CD1c-positive myeloid dendritic cell (primary cell): Measurements from ENCODE around the gene DOCK10.

Experiments
- DNase-seq: peaks from one replicate; pipeline ENCODE4 v3.0.0-alpha.2; 2016; ENCODE audit errors: extremely low spot score

Gene DOCK10

DNA sequence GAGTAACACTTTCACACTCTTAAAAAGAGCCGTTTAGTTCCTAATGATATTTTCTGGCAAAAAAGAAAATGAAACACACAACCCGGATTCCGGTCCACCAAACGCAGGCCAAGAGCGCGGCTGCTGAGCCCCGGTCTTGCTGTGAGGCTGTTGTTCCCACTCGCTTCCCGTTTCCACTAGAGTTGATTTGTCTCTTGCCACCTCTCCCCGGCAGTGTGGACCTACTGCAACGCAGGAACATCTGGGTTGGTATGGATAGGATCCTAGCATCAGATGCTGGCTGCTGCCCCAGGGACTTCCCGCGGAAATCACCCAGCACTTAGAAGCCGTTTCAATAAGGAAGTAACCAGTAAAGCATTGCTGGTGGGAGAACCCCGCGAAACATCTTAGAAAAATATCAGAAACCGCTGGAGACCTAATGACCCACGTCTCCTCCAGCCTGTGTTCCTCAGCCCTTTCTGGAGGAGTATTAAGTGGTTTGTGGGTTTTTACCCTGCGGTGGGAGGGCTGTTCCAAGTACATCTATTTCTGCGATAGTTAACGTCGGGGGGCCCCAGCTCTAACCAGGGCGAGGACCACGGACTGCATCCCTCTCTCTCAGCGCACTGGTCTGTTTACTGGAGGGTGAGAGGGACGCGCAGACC is 939 bp downstream of the DOCK10 start:
- peak; percentile 83 for DNase-seq

DNA sequence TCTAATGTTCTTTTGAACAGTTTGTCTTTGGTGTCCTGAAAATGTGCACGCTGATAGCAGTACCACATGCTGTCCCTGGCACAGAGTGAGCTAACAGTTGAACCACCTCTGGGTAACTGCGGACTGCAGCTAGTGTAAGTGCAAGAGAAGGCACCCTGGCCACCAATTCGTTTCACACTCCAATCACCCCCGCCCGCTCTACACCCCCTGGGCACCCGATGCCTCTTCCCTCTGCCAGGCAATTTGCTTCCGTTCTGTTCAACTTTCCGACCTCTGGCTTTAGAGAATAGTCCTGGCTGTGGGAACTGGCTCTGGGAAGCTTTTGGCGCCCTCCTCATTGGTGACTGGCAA is 1.4 kb downstream of the DOCK10 start:
- peak; percentile 28 for DNase-seq

DNA sequence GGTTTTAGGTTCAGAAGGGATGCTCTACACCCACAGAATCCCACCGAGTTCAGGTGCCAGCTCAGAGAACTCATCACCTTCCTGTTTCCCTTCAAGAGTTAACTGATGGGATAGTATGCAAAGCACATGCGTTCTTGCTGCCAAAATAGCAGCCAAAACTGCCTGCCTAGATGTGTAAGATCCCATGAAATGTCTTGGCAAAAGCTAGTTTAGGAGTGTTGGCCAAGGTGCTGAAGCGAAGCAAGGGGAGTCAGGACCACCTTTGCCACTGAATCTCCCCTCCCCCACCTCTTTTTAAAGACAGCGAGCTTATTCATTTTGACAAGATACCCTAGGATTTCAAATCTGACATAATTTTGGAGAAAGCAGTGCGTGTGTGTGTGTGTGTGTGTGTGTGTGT is 2.1 kb downstream of the DOCK10 start:
- DNase-seq, result no peak

DNA sequence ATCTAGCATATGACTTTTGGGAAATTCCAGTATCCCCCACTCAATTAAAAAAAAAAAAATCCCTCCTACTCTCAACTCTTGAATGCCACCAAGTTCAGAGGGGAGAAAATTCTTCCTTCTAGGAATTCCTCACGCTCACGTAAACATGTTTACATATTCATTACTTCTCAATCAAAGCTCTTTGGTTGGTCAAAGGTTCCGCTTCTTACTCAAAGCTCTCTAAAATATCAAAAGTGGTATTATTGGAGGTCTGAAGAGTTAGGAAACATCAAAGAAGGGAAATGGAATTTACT is 4.1 kb downstream of the DOCK10 start:
- no peak for DNase-seq

DNA sequence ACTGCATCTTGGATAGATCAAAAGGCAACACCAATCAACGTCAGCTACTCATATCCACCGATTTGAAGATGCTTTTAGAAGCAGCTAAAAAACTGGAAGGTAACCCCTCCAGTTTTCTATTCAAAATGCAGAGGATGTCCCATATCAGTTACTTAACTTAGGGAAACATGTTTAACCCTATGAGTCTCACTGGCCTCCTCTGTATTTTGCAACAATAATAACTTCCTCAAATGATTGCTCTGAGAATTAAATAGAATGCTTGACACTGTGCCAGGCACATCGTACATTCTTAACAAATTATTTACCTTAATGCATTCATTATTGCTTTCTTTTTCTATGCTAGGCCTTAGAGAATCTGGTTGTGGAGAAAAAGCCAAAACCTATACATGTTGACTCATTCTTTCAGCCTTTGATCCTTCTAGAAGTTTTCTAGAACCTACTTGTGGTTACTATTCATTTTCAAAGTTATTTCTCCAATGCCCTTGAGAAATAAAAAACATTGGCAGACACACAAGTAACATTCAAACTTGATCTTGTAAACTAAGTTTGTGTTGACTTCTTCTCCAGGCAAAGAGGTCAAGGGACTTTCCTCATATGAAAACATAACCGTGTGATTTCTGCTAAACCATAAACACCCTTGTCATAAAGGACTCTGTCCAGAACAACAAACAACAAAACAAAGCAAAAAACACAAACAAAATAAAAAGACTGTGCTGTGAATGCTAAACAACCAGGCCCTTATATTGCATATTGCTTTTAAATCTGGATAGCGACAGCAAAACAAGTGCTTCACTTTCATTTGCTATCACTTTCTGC is 4.6 kb downstream of the DOCK10 start:
- DNase-seq, result peak; percentile 35

DNA sequence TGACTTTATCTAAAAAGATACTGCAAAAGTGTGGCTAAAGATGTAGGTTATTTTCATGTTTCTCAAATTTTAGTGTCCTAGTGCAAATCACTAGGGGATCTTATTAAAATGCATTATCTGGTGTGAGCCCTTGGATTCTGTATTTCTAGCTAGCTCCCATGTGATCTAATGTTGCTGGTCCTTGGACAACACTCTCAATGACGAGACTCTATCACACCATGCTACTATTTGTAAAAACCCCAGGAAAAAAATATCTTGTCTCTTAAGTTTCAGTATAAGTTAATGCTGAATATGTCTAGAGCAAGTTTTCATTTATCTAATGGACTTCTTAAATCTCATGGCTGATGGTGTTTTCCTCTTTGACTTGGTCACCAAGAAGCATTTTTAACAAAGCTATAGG is 5.8 kb downstream of the DOCK10 start:
- no peak for DNase-seq

DNA sequence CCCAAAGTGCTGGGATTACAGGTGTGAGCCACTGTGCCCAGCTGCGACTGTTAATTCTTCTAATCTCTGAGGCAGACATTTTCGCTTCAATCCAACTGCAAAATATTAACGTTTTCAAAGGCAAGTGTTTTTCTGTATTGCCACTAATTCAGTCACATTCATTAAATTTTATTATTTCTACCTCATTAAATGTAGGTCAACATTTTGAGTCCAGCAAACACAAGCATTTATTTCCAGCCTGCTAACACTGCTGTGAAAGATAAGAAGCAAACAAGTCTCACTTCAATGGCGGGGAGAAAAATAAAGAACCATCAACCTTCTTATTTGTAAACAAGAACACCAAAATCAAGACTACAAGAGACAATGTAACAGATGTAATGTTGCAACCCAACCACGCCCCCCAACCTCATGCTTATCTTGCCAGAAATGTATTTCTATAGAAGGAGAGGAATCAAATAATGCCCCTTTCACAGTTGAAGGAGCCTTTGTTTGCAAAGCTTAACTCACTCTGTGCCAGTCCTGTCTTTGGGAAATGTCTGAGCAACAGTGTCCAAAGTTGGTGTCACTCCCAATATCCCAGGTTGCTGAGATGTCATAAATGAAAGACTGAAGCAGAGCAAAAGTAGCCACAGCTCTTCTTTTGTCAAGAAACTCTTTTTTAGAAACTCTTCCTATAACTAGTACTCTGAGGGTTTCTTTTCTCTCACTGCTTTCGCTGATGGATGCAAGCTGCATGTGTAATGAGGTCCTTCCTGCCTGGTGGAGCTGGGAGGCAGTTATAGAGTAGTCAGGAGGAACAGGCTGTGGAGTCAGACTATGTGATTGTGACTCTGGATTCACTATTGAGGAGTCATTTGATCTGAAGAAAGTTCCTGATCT is 8.6 kb downstream of the DOCK10 start:
- DNase-seq, result no peak

DNA sequence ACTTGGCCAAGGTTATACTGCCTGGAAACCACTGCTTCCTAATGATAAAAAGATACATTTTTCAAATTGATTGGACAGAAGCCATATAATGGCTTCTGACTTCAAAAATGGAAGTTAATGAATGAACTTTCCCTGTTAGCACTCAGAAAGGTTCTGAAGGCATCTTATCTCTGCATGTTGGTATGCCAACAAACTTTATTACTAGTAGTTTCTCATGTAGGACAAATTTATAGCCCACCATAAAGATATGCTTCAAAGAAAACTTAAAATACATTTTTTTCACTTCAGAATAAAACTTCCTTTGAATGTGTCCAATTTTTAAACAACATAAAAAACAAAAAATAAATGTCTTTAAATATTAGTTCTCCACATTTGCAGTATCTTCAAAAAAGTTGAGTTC is 10.0 kb downstream of the DOCK10 start:
- no peak for DNase-seq

DNA sequence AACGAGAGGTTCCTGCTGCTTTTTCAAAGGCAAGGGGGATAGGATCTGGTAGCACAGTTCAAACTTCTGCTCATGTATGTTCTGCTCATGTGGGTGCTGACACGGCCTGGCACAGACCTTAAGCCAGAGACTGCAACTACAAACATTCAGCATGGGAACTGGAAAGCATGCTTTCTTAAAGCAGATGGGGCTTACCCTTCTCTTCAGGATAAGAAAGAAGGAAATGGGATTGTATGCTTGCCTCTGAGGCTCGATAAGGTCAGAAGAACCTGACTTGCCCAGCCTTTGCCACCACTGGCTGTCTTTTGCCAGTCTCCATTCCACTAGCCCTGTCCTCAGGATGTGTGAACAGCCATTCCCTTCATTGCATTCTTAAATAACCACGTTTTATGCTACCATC is 10.7 kb downstream of the DOCK10 start:
- DNase-seq, result no peak

DNA sequence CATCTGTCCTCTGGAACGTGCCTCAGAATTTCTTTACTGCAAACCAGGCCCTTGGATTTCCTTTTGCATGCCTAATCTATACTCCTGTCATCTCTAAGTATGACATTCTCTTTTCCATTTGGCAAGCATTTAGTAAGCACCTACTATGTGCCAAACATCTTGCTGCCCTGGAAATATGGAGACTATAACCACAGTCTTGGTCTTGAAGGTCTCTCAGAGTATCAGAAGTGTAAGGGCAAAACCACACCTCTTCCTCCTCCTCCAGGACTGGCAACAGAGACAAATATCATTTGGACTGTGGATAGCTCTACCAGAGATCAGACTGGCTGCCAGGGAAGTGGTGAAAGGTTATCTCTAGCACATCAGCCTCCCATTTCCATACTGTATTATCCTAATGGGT is 11.4 kb downstream of the DOCK10 start:
- no peak for DNase-seq

DNA sequence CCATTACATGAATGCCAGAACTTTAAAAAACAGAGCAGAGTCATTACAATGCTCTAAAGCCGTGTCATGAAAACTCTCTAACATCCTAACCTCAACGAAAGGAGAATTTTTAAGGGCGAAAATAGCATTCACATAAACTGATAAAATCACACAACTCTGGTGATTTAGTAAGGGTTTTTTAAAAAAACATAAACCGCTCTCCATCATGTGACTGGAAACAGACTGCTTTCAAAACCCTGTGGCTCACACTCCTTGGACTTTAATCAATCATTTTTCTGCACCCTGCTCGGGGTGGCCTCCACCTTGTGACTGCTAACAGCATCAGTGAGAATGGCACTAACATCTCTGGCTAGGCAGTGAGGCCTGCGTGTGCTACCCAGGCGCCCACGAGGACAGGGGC is 12.1 kb downstream of the DOCK10 start:
- no peak for DNase-seq

DNA sequence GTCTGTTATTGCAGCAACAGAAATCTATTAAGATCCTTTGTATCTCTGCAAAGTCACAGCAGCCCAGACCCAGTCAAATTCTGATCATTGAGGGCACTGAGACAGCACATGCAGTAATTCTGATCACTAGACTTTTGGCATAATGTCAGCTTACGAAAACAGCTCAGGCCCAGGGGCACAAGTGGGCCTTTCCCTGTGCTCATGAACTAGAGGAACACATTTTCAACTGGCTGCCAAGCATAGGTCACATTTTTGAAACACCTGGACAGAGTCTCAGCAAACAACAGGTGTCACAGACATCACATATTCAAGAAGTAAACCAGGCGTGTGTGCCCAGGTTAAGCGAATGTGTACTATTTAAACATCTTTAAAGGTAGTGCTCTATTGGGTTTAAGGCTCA is 13.7 kb downstream of the DOCK10 start:
- no peak for DNase-seq

DNA sequence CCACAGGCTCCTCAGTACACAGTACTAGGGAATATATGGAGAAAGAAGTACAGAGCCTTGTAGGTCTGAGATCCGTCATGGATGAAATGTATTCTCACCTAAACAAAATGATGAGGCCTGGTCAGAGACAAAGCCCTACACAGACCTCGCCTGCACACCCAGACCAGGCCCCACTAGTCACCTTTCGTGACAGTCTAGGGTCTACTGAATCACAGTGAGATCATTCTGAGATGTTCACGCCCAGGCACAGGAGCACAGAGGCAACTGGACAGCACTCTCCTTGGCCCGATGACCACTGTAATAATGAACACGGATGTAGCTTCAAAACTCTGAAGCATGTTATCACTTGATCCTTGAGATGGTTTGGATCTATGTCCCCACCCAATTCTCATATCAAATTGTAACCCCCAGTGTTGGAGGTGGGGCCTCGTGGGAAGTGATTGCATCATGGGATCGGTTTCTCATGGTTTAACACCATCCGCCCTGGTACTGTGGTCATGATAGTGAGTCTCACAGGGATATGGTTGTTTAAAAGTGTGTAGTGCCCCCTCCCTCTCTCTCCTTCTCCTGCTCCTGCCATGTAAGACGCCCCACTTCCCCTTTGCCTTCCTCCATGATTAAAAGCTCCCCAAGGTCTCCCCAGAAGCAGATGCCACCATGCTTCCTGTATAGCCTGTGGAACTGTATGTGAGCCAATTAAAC is 15.1 kb downstream of the DOCK10 start:
- DNase-seq, result no peak

DNA sequence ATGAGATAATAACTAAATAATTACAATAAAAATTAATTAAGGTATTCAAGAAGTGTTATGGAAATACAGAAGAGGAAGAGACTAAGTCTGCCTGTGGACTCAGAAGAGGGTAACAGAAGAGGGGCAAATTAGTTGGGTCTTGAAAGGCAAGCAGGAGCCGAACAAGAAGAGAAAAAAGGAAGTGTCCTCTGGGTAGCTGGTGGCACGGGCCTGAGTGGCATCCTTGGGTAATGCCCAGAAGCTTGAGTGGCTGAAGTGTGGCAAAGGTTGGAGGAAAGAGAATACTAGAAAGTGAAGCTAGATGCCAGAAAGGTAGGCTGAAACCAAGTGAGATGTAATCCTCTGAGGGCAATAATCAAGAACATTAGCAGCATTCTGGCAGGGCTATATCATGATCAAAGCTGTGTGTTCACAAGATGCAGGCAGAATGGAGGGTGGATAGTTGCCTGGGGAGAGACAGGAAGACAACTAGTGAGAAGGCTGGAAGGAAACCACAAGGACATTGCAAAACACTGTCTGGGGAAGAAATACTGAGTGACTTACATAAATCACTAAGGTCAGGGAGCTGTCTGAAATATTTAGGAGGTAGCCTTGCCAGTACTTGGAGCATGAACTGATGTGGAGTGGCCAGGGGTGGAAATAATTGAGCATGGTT is 16.2 kb downstream of the DOCK10 start:
- DNase-seq, result peak; percentile 49

DNA sequence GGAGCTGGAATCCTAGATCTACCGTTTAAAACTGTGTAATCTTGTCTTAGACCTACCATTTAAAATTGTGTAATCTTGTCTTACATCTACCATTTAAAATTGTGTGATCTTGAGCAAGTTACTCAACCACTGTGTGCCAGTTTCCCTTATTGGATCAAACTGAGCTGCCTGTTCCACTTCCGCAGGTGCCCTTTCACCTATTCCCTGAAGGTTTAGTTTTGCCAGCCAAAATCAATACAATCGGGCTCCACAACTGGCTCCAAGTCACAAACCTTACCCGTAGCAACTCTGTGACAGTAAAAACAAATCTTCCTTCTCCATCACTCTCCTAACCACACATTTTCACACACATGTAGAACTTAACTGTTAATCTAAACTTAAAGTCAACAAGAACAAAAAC is 20.1 kb downstream of the DOCK10 start:
- DNase-seq, result no peak

DNA sequence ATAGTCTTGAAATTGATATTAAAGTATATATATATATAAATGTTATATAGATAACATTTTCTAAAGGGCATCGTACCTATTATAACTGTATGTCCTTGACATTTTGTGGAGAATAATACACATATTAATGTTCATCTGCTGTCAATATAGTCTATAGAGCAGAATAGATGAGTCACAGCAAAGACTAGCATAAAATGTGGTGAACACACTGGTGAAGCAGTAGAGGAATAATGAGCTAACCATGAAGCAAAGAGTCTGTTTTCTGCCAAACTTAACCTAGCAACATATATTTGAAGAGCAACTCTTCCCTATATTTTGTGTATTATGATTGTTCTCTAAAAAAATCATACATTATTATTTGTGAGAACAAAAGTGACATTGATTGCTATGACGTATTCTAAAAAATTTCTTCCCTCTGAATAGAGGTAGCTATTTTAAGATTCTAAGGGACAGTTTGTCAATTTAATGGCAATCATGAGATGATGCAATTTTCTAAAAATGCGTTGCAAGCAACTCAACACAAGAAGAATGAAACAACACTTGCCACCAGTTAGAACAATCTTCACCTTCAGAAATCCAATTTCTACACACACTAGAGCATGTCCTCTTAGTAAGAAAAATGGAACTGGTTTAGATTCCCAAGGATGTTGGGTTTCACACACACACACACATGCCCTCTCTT is 22.0 kb downstream of the DOCK10 start:
- no peak for DNase-seq

DNA sequence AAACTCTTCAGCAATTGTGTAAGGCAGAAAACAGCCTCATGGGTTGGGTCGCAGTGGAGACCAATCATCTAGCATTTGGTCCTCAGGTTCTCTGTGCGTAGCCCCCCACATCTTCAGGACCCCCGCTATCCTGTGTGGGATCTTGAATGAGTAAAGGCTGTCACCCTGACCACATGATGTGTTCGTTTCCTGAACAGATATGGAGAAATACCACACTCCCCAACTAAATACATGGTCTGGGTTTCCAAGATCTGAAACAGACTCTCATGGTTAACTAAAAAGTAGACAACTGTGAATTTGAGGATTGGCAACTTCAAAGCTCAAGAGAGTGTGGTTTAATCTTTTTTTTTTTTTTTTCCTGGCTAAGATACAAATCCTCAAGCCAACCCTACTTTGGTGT is 23.2 kb downstream of the DOCK10 start:
- DNase-seq, result no peak

DNA sequence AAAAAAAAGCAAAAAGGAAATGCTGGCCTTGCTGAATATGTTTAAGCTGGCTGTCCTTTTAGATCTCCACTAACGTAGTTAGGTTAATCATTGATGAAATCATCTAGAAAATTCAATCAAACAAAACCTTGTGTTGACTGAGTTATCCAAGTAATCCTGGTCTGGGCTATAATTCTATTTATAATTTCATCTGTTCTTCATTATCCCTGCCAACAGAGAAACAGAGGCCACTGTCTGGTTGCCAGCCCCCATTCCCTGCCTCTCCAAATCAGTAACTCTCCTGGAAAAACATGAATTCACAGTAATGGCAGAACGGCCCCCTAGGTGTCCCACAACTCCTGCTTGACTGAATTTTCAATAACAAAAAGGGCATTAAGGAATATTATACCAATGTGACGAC is 24.6 kb downstream of the DOCK10 start:
- no peak for DNase-seq

DNA sequence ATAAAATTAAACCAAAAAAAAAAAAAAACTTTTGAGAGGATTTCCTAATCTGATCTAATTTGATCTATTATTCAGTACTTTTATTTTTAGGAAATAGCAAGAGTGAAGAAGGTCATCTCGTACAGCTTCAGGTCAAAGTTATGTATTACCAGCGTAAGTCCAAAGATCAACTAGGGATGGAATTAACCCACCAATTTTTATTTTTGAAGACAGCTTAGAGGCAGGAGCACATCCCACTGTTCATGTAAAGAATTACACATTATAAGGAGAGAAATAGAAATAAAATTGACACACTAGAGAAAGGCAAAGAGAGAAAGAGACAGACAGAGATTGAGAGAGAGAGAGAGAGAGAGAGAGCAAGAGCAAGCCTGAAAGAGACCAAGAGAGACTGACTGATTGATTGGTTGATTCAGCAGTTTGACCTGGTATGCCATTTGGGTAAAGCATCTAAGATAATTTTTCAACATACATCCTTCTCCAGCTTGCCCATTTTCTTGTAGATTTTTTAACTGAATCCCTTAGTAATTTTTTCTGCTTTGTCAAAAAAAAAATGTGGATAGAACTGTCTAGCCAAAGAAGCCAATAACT is 25.1 kb downstream of the DOCK10 start:
- no peak for DNase-seq

DNA sequence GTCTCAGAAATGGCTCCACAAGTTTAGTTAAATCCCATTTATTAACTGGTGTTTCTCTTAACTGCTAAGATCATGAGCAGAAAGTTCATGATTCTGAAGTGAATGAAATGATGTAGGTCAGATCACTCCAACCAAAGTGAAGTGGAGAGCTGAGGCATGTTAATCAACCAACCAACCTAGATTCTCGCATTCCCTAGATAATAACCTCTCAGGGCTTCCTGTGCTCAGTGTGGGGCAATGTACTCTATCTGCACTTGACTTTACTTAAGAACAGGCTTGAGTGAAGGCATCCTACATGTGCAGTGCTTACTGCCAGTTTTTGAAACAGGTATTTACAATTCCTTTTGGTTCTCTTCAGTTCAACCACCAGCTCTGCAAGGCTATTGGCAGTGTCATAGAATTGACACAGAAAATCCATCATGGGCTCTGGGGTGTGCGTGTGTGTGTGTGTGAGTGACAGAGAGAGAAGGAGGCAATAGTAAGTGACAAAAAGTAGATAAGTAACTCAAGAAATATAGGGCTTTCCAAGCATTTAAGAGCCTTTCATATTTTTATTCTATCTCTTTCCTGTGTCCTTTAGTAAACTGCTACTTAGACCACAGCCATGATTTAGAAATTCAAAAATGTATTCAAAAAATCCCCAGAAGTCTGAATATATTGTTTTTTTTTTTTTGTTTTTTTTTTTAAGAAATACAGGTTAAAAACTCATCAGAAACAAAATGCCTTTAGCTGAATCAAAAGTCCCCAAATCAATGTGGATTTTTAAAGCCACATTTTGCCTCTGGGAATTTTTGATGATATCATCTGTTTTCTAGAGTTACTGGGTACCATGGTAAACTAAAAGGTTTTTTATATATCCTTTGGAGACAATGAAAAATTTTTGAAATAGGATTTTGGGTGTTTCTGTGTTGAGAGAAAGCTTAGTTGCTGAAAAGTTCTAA is 28.6 kb downstream of the DOCK10 start:
- DNase-seq, result no peak
